SK-N-SH (cell line): Measurements from ENCODE around the gene TIAM1. TPM values are rescaled to one million over a fixed set of nuclear protein-coding genes. Genes with fewer than 3 reads are reported as not detected.

ENCODE experiments used
- CTCF ChIA-PET: fragments of 300-600, 350-600 bp; formaldehyde crosslinking; extraction: SDS; loops from one replicate; lab custom pipeline; 2021; lab: Yijun Ruan, JAX
- POLR2A ChIA-PET: fragments of 350-600 bp; sonication (Branson Sonifier 250); formaldehyde crosslinking; extraction: SDS; loops from one replicate; lab custom pipeline; 2020; ENCODE audit warnings: antibody characterized with exemption, inconsistent platforms; lab: Yijun Ruan, JAX
- DNase-seq: peaks from one replicate; pipeline ENCODE4 v3.0.0; 2012
- H2AFZ ChIP-seq: fragments of 200-600 bp; sonication (generic); 2 replicates; pipeline ENCODE4 v1.8.1; 2016; ENCODE audit warnings: antibody characterized with exemption, mild to moderate bottlenecking, low read depth
- H3F3A ChIP-seq: fragments of 200-600 bp; sonication (generic); replicated peaks from 2 replicates; pipeline ENCODE3; 2016; ENCODE audit warnings: antibody characterized with exemption, mild to moderate bottlenecking; ENCODE audit not compliant: insufficient read depth
- H3K27ac ChIP-seq, 2 experiments: fragments of 200-500 bp in 1 of 2; fragments of 200-600 bp in 1 of 2; sonication (Bioruptor generic) in 1 of 2; sonication (generic), shearing (Covaris generic) in 1 of 2; 2 replicates each; pipeline versions ENCODE4 v1.5.1 to v1.6.1; 2014 to 2016; ENCODE audit warnings: low read depth in 2 of 2, inconsistent platforms in 1 of 2, low read length in 1 of 2, mild to moderate bottlenecking in 1 of 2, mixed read lengths in 1 of 2
- H3K27me3 ChIP-seq: fragments of 200-600 bp; sonication (generic), shearing (Covaris generic); 2 replicates; pipeline ENCODE4 v1.6.1; 2016; ENCODE audit warnings: mixed run types; ENCODE audit not compliant: insufficient read depth
- H3K36me3 ChIP-seq, 2 experiments: fragments of 200-500 bp in 1 of 2; fragments of 200-600 bp in 1 of 2; sonication (Bioruptor generic) in 1 of 2; sonication (generic) in 1 of 2; replicated peaks in 1 of 2; 2 replicates each; pipeline versions ENCODE3 to v1.5.1; 2014 to 2016; ENCODE audit warnings: low read length in 1 of 2, mild to moderate bottlenecking in 1 of 2; ENCODE audit not compliant: insufficient read depth in 2 of 2, control insufficient read depth in 1 of 2
- H3K4me1 ChIP-seq, 2 experiments: fragments of 200-500 bp in 1 of 2; fragments of 200-600 bp in 1 of 2; sonication (Bioruptor generic) in 1 of 2; sonication (generic), shearing (Covaris generic) in 1 of 2; 2 replicates each; pipeline versions ENCODE4 v1.5.1 to v1.6.1; 2014 to 2016; ENCODE audit warnings: low read depth in 1 of 2, low read length in 1 of 2, mixed run types in 1 of 2; ENCODE audit not compliant: insufficient read depth in 2 of 2, control insufficient read depth in 1 of 2
- H3K4me2 ChIP-seq: fragments of 200-600 bp; sonication (generic), shearing (Covaris generic); 2 replicates; pipeline ENCODE4 v1.6.1; 2017; ENCODE audit warnings: mixed run types
- H3K4me3 ChIP-seq, 2 experiments: fragments of 200-500 bp in 1 of 2; fragments of 200-600 bp in 1 of 2; sonication (Bioruptor generic) in 1 of 2; sonication (generic), shearing (Covaris generic) in 1 of 2; 2 replicates each; pipeline versions ENCODE4 v1.5.1 to v1.8.1; 2014 to 2016; ENCODE audit warnings: low read depth in 2 of 2, inconsistent platforms in 1 of 2, low read length in 1 of 2, mild to moderate bottlenecking in 1 of 2, mixed read lengths in 1 of 2, moderate library complexity in 1 of 2
- H3K79me2 ChIP-seq: fragments of 200-600 bp; sonication (generic); 2 replicates; pipeline ENCODE4 v1.8.1; 2017; ENCODE audit warnings: mild to moderate bottlenecking; ENCODE audit not compliant: insufficient read depth
- H3K9ac ChIP-seq: fragments of 200-600 bp; sonication (generic); 2 replicates; pipeline ENCODE4 v1.6.1; 2017; ENCODE audit warnings: mixed run types
- H3K9me2 ChIP-seq: fragments of 200-600 bp; sonication (generic); 2 replicates; pipeline ENCODE4 v1.6.1; 2017; ENCODE audit warnings: mixed run types
- H3K9me3 ChIP-seq: fragments of 200-600 bp; sonication (generic); 2 replicates; pipeline ENCODE4 v1.6.1; 2017; ENCODE audit warnings: mixed run types, mild to moderate bottlenecking, moderate library complexity
- H4K20me1 ChIP-seq: fragments of 200-600 bp; sonication (generic); 2 replicates; pipeline ENCODE4 v1.6.1; 2017; ENCODE audit warnings: mild to moderate bottlenecking, mixed run types; ENCODE audit not compliant: insufficient read depth
- EP300 ChIP-seq, 2 experiments: IDR thresholded peaks; 2 replicates each; pipeline versions ENCODE4 v1.4.0 to v1.6.1; 2012; ENCODE audit warnings: borderline replicate concordance in 1 of 2, low read depth in 1 of 2, low read length in 1 of 2
- EZH2phosphoT487 ChIP-seq: fragments of 200-600 bp; sonication (generic); IDR thresholded peaks from 2 replicates; pipeline ENCODE4 v1.6.1; 2017; ENCODE audit warnings: low read depth, mixed run types, mild to moderate bottlenecking, antibody characterized with exemption, moderate library complexity, borderline replicate concordance
- FOSL2 ChIP-seq: IDR thresholded peaks from 2 replicates; pipeline ENCODE4 v1.4.0; 2012; ENCODE audit warnings: low read depth, mild to moderate bottlenecking, moderate library complexity, borderline replicate concordance
- GABPA ChIP-seq: IDR thresholded peaks from 2 replicates; pipeline ENCODE4 v1.4.0; 2012; ENCODE audit warnings: low read depth, mild to moderate bottlenecking
- GATA2 ChIP-seq: sonication (generic); formaldehyde crosslinking; IDR thresholded peaks from 2 replicates; pipeline ENCODE4 v1.5.0; 2020; ENCODE audit warnings: mild to moderate bottlenecking, missing genetic modification reagents
- MEF2A ChIP-seq: IDR thresholded peaks from 2 replicates; pipeline ENCODE4 v1.4.0; 2012; ENCODE audit warnings: low read depth, borderline replicate concordance
- RCOR1 ChIP-seq: fragments of 150-350 bp; IDR thresholded peaks from 2 replicates; pipeline ENCODE4 v1.6.1; 2017; ENCODE audit warnings: antibody characterized with exemption, low read length
- RXRA ChIP-seq: IDR thresholded peaks from 2 replicates; pipeline ENCODE4 v1.4.0; 2012; ENCODE audit warnings: low read depth, mild to moderate bottlenecking, borderline replicate concordance
- TAF1 ChIP-seq: IDR thresholded peaks from 2 replicates; pipeline ENCODE4 v1.6.1; 2012; ENCODE audit warnings: low read depth, mild to moderate bottlenecking, low read length, moderate library complexity, borderline replicate concordance
- WGBS: methylation state at CpG from one replicate; pipeline ENCODE4 v1.1.6; 2017; ENCODE audit warnings: low lambda C conversion rate; 5-methylcytosine and 5-hydroxymethylcytosine counted together
- polyA plus RNA-seq, 3 experiments: library from polyadenylated mRNA; depleted of rRNA; stranded (reverse); fragments of >200 nt; gene quantifications; 2 replicates each; pipeline ENCODE4 v1.2.3, GENCODE V29; 2012
- TF ChIP-seq, protein P1 (sequence below): IDR thresholded peaks from 2 replicates; pipeline ENCODE4 v1.4.0; 2012; ENCODE audit warnings: low read depth, borderline replicate concordance
- TF ChIP-seq, protein P2 (sequence below): IDR thresholded peaks from 2 replicates; pipeline ENCODE4 v1.6.1; 2012; ENCODE audit warnings: mild to moderate bottlenecking, low read depth, low read length, moderate library complexity
- TF ChIP-seq, protein P3 (sequence below): IDR thresholded peaks from 2 replicates; pipeline ENCODE4 v1.4.0; 2012; ENCODE audit warnings: low read depth, borderline replicate concordance
- TF ChIP-seq, protein P4 (sequence below): IDR thresholded peaks from 2 replicates; pipeline ENCODE4; 2012
- TF ChIP-seq, protein P5 (sequence below): fragments of 200-600 bp; sonication (generic); IDR thresholded peaks from 2 replicates; pipeline ENCODE4 v1.6.1; 2017; ENCODE audit warnings: antibody characterized with exemption, mild to moderate bottlenecking, moderate library complexity

Gene TIAM1
- polyA plus RNA-seq, 1 of the 3 experiments (the other 2 are of a cell fraction), result 1.7 TPM

DNA sequence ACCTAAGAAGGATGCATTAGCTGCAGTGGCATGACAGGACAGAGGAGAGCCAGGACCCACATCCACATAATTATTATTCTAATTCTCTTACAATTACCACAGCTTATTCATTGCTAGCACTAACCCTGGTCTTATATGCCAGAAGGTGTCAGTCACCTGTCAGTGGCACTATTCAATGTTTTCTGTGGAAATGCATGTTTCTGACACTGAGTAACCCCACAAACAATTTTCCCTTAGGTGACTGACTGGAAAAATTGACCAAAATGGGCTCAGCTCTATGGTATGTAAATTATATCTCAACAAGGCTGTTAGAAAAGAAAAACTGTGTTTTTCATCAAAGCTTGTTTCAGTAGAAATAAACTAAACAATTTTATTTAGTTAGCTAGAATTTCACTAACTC, 187.9 kb downstream of the TIAM1 start:
- H3K79me2 ChIP-seq, result no peaks in the 10 kb centered on the region
- CTCF ChIA-PET, result interaction anchor here (1.2 to 3.0 kb wide), 5 partner anchors 13 to 57 kb away, joined by 3 to 18 read pairs (median 6); no protein-coding TSS in a partner anchor
- H3K9me2 ChIP-seq, result no peaks in the 10 kb centered on the region
- no peak overlapping the region for H3K4me3 ChIP-seq
- H3K9me3 ChIP-seq, result 0 out of 2 replicates have a peak, but pooled peaks cover 6% of the 10 kb centered on the region
- no peaks in the 10 kb centered on the region for H3F3A ChIP-seq
- no peak overlapping the region for H3K4me2 ChIP-seq
- TF ChIP-seq EP300 (IDR thresholded peaks at IDR 0.05; ENCODE audit: borderline replicate concordance in 1 of 2, low read depth in 1 of 2, low read length in 1 of 2), result no peak
- no peak for TF ChIP-seq GATA2 (CRISPR knock-in tag)
- TF ChIP-seq, protein P1, sequence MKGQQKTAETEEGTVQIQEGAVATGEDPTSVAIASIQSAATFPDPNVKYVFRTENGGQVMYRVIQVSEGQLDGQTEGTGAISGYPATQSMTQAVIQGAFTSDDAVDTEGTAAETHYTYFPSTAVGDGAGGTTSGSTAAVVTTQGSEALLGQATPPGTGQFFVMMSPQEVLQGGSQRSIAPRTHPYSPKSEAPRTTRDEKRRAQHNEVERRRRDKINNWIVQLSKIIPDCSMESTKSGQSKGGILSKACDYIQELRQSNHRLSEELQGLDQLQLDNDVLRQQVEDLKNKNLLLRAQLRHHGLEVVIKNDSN, result no peak
- no peak for TF ChIP-seq EZH2phosphoT487
- TF ChIP-seq RCOR1, result no peak
- TF ChIP-seq, all 33 proteins: peak for 0
- H4K20me1 ChIP-seq, result no peaks in the 10 kb centered on the region
- H3K4me1 ChIP-seq, result peaks cover 0 to 31% of the 10 kb centered on the region in 2 experiments; a peak in 2 of 4 replicates
- POLR2A ChIA-PET, result interaction anchor here (0.7 to 1.5 kb wide), 3 partner anchors 15 to 18 kb away, joined by 3 to 4 read pairs (median 3); no protein-coding TSS in a partner anchor
- no peak overlapping the region for H2AFZ ChIP-seq
- H3K36me3 ChIP-seq, result no peaks in the 10 kb centered on the region
- H3K27ac ChIP-seq, result no peak overlapping the region; a peak in 2 of 4 replicates
- no peaks in the 10 kb centered on the region for H3K27me3 ChIP-seq
- DNase-seq, result no peak
- H3K9ac ChIP-seq, result no peak overlapping the region

DNA sequence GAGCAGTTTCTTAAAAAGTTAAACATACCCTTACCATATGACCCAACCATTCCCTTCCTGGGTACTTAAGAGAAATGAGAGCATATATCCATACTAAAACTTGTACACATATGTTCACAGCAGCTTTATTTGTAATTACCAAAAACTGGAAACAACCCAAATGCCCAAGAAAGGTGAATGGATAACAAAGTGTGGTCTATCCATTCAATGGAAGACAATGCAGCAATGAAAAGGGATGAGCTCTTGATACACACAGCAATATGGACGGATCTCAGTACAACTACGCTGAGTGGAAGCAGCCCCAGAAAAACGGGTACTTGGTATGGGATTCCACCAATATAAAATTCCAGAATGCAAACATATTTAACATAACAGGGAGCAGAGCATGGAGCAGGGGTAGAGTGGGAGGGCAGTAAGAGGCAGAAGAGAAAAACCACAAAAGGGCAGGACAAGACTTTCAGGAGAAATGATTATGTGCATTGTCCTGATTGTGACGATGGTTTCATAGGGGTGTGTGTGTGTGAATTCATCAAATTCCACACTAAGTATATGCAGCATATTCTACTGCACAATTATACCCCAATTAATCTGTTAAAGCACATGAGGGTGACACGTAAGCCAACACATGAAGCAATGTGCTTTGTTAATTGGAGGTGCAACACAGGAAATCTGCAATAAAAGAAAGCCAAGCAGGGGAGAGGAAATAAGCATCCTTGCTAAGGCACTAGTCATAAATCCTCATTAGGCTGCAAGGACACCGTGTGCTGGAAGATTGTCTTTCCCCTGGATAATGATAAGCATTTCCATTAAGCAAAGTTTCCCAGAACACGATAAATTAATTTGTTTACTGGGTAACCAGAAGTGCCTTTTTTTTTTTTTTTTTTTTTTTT, 192.7 kb downstream of the TIAM1 start:
- H4K20me1 ChIP-seq, result no peaks in the 10 kb centered on the region
- peaks cover 0 to 2% of the 10 kb centered on the region in 2 experiments for H3K36me3 ChIP-seq
- H2AFZ ChIP-seq, result no peak overlapping the region
- H3K9me2 ChIP-seq, result no peaks in the 10 kb centered on the region
- H3F3A ChIP-seq, result no peaks in the 10 kb centered on the region
- 0 out of 2 replicates have a peak, but pooled peaks cover under 1% of the 10 kb centered on the region for H3K9me3 ChIP-seq
- no peaks in the 10 kb centered on the region for H3K79me2 ChIP-seq
- DNase-seq, result peak; percentile 67
- no peak overlapping the region for H3K9ac ChIP-seq
- H3K27ac ChIP-seq, result peak overlapping the region in 1 of 2 experiments; percentile 96; a peak in 2 of 4 replicates
- CTCF ChIA-PET, result interaction anchor here (0.8 to 0.9 kb wide), 2 partner anchors 43 to 65 kb away, joined by 3 read pairs; no protein-coding TSS in a partner anchor
- H3K27me3 ChIP-seq, result no peaks in the 10 kb centered on the region
- peaks cover 0 to 26% of the 10 kb centered on the region in 2 experiments; a peak in 2 of 4 replicates for H3K4me1 ChIP-seq
- no peak overlapping the region for H3K4me3 ChIP-seq
- POLR2A ChIA-PET, result interaction anchor here (1.0 to 1.3 kb wide), 2 partner anchors 9 to 23 kb away, joined by 3 to 4 read pairs; no protein-coding TSS in a partner anchor
- H3K4me2 ChIP-seq, result no peak overlapping the region
- 34% methylated on average over 7 of the region's 7 CpGs for WGBS
- TF ChIP-seq, protein P2, sequence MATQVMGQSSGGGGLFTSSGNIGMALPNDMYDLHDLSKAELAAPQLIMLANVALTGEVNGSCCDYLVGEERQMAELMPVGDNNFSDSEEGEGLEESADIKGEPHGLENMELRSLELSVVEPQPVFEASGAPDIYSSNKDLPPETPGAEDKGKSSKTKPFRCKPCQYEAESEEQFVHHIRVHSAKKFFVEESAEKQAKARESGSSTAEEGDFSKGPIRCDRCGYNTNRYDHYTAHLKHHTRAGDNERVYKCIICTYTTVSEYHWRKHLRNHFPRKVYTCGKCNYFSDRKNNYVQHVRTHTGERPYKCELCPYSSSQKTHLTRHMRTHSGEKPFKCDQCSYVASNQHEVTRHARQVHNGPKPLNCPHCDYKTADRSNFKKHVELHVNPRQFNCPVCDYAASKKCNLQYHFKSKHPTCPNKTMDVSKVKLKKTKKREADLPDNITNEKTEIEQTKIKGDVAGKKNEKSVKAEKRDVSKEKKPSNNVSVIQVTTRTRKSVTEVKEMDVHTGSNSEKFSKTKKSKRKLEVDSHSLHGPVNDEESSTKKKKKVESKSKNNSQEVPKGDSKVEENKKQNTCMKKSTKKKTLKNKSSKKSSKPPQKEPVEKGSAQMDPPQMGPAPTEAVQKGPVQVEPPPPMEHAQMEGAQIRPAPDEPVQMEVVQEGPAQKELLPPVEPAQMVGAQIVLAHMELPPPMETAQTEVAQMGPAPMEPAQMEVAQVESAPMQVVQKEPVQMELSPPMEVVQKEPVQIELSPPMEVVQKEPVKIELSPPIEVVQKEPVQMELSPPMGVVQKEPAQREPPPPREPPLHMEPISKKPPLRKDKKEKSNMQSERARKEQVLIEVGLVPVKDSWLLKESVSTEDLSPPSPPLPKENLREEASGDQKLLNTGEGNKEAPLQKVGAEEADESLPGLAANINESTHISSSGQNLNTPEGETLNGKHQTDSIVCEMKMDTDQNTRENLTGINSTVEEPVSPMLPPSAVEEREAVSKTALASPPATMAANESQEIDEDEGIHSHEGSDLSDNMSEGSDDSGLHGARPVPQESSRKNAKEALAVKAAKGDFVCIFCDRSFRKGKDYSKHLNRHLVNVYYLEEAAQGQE, result no peak
- TF ChIP-seq TAF1, result no peak
- TF ChIP-seq, protein P3, sequence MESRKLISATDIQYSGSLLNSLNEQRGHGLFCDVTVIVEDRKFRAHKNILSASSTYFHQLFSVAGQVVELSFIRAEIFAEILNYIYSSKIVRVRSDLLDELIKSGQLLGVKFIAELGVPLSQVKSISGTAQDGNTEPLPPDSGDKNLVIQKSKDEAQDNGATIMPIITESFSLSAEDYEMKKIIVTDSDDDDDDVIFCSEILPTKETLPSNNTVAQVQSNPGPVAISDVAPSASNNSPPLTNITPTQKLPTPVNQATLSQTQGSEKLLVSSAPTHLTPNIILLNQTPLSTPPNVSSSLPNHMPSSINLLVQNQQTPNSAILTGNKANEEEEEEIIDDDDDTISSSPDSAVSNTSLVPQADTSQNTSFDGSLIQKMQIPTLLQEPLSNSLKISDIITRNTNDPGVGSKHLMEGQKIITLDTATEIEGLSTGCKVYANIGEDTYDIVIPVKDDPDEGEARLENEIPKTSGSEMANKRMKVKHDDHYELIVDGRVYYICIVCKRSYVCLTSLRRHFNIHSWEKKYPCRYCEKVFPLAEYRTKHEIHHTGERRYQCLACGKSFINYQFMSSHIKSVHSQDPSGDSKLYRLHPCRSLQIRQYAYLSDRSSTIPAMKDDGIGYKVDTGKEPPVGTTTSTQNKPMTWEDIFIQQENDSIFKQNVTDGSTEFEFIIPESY, result no peak
- no peak for TF ChIP-seq FOSL2
- no peak for TF ChIP-seq GABPA
- TF ChIP-seq GATA2 (CRISPR knock-in tag), result peak; percentile 66
- TF ChIP-seq MEF2A, result no peak
- TF ChIP-seq, protein P4, sequence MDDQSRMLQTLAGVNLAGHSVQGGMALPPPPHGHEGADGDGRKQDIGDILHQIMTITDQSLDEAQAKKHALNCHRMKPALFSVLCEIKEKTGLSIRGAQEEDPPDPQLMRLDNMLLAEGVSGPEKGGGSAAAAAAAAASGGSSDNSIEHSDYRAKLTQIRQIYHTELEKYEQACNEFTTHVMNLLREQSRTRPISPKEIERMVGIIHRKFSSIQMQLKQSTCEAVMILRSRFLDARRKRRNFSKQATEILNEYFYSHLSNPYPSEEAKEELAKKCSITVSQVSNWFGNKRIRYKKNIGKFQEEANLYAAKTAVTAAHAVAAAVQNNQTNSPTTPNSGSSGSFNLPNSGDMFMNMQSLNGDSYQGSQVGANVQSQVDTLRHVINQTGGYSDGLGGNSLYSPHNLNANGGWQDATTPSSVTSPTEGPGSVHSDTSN, result no peak
- TF ChIP-seq RXRA, result no peak
- TF ChIP-seq, protein P5, sequence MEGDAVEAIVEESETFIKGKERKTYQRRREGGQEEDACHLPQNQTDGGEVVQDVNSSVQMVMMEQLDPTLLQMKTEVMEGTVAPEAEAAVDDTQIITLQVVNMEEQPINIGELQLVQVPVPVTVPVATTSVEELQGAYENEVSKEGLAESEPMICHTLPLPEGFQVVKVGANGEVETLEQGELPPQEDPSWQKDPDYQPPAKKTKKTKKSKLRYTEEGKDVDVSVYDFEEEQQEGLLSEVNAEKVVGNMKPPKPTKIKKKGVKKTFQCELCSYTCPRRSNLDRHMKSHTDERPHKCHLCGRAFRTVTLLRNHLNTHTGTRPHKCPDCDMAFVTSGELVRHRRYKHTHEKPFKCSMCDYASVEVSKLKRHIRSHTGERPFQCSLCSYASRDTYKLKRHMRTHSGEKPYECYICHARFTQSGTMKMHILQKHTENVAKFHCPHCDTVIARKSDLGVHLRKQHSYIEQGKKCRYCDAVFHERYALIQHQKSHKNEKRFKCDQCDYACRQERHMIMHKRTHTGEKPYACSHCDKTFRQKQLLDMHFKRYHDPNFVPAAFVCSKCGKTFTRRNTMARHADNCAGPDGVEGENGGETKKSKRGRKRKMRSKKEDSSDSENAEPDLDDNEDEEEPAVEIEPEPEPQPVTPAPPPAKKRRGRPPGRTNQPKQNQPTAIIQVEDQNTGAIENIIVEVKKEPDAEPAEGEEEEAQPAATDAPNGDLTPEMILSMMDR, result no peak
